ENCODE results near the gene TNK1.

- no peak for TF ChIP-seq POLR2A (IDR thresholded peaks at IDR 0.05)
- TF ChIP-seq, protein P1, sequence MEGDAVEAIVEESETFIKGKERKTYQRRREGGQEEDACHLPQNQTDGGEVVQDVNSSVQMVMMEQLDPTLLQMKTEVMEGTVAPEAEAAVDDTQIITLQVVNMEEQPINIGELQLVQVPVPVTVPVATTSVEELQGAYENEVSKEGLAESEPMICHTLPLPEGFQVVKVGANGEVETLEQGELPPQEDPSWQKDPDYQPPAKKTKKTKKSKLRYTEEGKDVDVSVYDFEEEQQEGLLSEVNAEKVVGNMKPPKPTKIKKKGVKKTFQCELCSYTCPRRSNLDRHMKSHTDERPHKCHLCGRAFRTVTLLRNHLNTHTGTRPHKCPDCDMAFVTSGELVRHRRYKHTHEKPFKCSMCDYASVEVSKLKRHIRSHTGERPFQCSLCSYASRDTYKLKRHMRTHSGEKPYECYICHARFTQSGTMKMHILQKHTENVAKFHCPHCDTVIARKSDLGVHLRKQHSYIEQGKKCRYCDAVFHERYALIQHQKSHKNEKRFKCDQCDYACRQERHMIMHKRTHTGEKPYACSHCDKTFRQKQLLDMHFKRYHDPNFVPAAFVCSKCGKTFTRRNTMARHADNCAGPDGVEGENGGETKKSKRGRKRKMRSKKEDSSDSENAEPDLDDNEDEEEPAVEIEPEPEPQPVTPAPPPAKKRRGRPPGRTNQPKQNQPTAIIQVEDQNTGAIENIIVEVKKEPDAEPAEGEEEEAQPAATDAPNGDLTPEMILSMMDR (IDR thresholded peaks at IDR 0.05), result no peak
Observed at GRCh38 chr17:7408252-7408727, 27.4 kb downstream of the TNK1 start.
